ENCODE results near the gene HAUS2. TPM values are rescaled to one million over a fixed set of nuclear protein-coding genes. Genes with fewer than 3 reads are reported as not detected.
"Not testable (repeated sequence)": the region's sequence is repeated elsewhere in the genome, so short reads cannot be mapped to it uniquely, and the experiment has no call there.

The HAUS2 gene
- total RNA-seq, 1 experiment from 2014 or later, result 92.3 TPM

DNA sequence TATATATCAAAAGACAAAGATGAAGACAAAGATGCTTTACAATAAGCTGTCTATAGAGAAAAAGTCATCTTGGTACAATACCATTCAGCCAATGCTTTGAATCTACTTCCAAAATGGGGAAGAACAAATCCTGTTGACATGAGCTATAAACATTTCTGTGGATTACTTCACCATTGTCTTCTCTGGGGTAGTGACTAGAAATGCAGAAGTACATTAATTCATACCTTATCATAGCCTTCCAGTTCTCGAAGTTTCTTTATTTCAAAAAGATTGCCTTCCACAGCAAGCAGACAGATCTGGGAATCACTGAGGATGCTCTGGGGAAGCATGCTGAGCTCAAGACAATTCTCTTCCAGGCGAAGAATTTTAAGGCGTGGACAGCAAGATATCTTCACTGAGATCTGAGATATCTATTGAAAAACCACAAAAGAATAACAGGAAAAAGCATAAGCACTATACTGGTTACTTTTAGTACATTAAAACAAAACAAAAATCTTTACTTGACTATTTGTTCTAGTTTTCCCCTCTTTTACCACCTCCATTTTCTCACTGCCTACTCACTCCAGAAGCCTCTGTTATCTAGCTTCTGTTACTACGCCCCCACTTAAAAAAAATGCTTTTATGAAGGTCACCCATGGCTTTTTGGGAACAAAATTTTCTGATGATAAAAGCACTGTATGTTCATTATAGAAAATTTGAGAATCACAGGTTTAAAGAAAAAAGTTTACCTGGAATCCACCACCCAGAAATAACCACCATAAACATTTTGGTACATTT, 3.6 kb upstream of the HAUS2 start:
- no peak for DNase-seq (ENCODE audit: low read depth in 1 of 2, low spot score in 2 of 2)
- no peak overlapping the region for H3K4me3 ChIP-seq
- H3K4me1 ChIP-seq (replicated peaks), result peaks cover 12% of the 10 kb centered on the region; the same call in 1 of the 2 replicates
- H3K36me3 ChIP-seq, result peaks cover 61% of the 10 kb centered on the region
- no peaks in the 10 kb centered on the region for H3K27me3 ChIP-seq (replicated peaks)
- no peak overlapping the region for H3K27ac ChIP-seq
- no peaks in the 10 kb centered on the region for H3K9me3 ChIP-seq (replicated peaks)

GRCh38 chr15:42547918-42548248, 755 bp upstream of the HAUS2 start:
- peaks cover 54% of the 10 kb centered on the region for H3K36me3 ChIP-seq
- H3K4me3 ChIP-seq, result peak overlapping the region; percentile 87
- H3K27me3 ChIP-seq (replicated peaks), result no peaks in the 10 kb centered on the region
- H3K4me1 ChIP-seq (replicated peaks), result peaks cover 13% of the 10 kb centered on the region; the same call in 1 of the 2 replicates
- no peak for DNase-seq (ENCODE audit: low read depth in 1 of 2, low spot score in 2 of 2)
- no peaks in the 10 kb centered on the region for H3K9me3 ChIP-seq (replicated peaks)
- peak overlapping the region; percentile 79; the same call in 1 of the 2 replicates for H3K27ac ChIP-seq

- H3K36me3 ChIP-seq, result peaks cover 50% of the 10 kb centered on the region
- H3K27ac ChIP-seq, result peak overlapping the region; percentile 79
- DNase-seq (ENCODE audit: low read depth in 1 of 2, low spot score in 2 of 2), result peak in 1 of 2 experiments; percentile 86
- no peaks in the 10 kb centered on the region; the same call in 1 of the 2 replicates for H3K9me3 ChIP-seq (replicated peaks)
- H3K4me1 ChIP-seq (replicated peaks), result peaks cover 13% of the 10 kb centered on the region; the same call in 1 of the 2 replicates
- peak overlapping the region; percentile 87 for H3K4me3 ChIP-seq
- H3K27me3 ChIP-seq (replicated peaks), result no peaks in the 10 kb centered on the region
These were observed 424 bp downstream of the HAUS2 start for GRCh38 chr15:42549032-42549491.

GRCh38 chr15:42549741-42550392, 1.2 kb downstream of the HAUS2 start:
- Histone ChIP-seq H3K27ac (no peak overlapping the region), H3K4me1 (replicated peaks) (peaks cover 13% of the 10 kb centered on the region; the same call in 1 of the 2 replicates), H3K27me3 (replicated peaks) (no peaks in the 10 kb centered on the region), H3K36me3 (peaks cover 45% of the 10 kb centered on the region), H3K9me3 (replicated peaks) (no peaks in the 10 kb centered on the region; the same call in 1 of the 2 replicates), H3K4me3 (peak overlapping the region; percentile 87)
- no peak for DNase-seq (ENCODE audit: low read depth in 1 of 2, low spot score in 2 of 2)

DNA sequence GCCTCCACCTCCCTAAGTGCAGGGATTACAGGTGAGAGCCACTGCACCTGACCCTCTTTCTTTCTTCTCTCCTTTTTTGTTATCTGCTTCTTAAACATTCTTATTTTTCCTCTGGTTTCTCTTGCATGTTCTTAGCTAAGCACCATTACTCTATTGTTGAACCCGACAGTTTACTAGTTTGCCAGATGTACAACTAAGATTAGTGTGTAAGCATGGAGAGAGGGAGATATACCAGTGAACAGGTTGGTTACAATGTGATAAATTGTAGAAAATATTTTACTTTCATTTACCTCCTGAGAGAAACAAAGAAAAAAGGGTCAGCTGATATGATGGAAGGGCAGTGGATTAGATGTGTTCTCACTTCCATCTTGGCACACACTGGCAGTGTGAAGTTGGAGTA, 4.9 kb downstream of the HAUS2 start:
- no peak for DNase-seq (ENCODE audit: low read depth in 1 of 2, low spot score in 2 of 2)
- no peaks in the 10 kb centered on the region for H3K27me3 ChIP-seq (replicated peaks)
- H3K4me1 ChIP-seq (replicated peaks), result peaks cover 4% of the 10 kb centered on the region; the same call in 1 of the 2 replicates

DNA sequence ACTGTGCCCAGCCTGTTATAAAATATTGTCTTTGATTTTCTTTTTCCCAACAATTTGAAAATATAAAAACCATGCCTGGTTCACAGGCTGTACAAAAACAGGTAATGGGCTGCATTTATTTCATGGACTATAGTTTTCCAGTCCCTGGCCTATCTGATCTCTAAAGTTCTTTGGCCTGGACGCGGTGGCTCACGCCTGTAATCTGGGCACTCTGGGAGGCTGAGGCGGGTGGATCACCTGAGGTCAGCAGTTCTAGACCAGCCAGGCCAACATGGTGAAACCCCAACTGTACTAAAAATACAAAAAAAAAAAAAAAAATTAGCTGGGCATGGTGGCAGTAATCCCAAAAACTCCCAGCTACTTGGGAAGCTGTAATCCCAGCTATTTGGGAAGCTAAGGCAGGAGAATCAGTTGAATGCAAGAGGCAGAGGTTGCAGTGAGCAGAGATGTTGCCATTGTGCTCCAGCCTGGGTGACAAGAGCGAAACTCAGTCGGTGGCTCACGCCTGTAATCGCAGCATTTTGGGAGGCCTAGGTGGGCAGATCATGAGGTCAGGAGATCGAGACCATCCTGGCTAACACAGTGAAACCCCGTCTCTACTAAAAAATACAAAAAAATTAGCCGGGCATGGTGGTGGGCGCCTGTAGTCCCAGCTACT, 8.0 kb downstream of the HAUS2 start:
- not testable (repeated sequence) for H3K9me3 ChIP-seq (replicated peaks); H3K4me3 ChIP-seq; H3K4me1 ChIP-seq (replicated peaks); DNase-seq (ENCODE audit: low read depth in 1 of 2, low spot score in 2 of 2); H3K27ac ChIP-seq; H3K27me3 ChIP-seq (replicated peaks)
- peaks cover 50% of the 10 kb centered on the region for H3K36me3 ChIP-seq

More for the DNA sequence above, 4.9 kb downstream of the HAUS2 start:
- Histone ChIP-seq H3K27ac (no peak overlapping the region), H3K36me3 (peaks cover 24% of the 10 kb centered on the region), H3K9me3 (replicated peaks) (no peaks in the 10 kb centered on the region; the same call in 1 of the 2 replicates), H3K4me3 (no peak overlapping the region)

DNA sequence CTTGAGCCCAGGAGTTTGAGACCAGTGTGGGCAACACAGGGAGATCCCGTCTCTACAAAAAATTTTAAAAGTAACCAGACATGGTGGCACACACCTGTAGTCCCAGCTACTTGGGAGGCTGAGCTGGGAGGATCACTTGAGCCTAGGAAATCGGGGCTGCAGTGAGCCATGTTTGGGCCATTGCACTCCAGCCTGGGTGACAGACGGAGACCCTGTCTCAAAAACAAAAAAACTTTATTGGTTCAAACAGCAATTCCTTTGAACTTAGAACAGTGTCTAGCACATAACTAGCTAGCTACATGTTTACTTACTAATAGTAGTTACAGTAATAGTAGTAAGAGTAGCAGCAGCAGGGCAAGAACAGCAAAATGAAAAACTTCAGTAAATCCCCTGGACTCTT, 10.1 kb downstream of the HAUS2 start:
- H3K27ac ChIP-seq, result no peak overlapping the region
- H3K36me3 ChIP-seq, result peaks cover 59% of the 10 kb centered on the region
- no peak for DNase-seq (ENCODE audit: low read depth in 1 of 2, low spot score in 2 of 2)
- H3K4me3 ChIP-seq, result no peak overlapping the region
- H3K9me3 ChIP-seq (replicated peaks), result no peaks in the 10 kb centered on the region
- no peaks in the 10 kb centered on the region for H3K27me3 ChIP-seq (replicated peaks)
- no peaks in the 10 kb centered on the region for H3K4me1 ChIP-seq (replicated peaks)

GRCh38 chr15:42575188-42576039, 26.8 kb downstream of the HAUS2 start, which contains the start of gene STARD9:
Gene STARD9 (plus strand): TSS chr15:42575606. CDS start chr15:42575716, 110 bp downstream.
- DNase-seq (ENCODE audit: low read depth in 1 of 2, low spot score in 2 of 2), result peak; percentile 99
- H3K27me3 ChIP-seq (replicated peaks), result no peaks in the 10 kb centered on the region
- H3K36me3 ChIP-seq, result peaks cover 3% of the 10 kb centered on the region; the same call in 1 of the 2 replicates
- peak within 1 kb of the TSS; percentile 81 for H3K4me3 ChIP-seq
- peak within 1 kb of the TSS; percentile 51 for H3K27ac ChIP-seq
- peaks cover 17% of the 10 kb centered on the region for H3K4me1 ChIP-seq (replicated peaks)
- H3K9me3 ChIP-seq (replicated peaks), result no peaks in the 10 kb centered on the region

DNA sequence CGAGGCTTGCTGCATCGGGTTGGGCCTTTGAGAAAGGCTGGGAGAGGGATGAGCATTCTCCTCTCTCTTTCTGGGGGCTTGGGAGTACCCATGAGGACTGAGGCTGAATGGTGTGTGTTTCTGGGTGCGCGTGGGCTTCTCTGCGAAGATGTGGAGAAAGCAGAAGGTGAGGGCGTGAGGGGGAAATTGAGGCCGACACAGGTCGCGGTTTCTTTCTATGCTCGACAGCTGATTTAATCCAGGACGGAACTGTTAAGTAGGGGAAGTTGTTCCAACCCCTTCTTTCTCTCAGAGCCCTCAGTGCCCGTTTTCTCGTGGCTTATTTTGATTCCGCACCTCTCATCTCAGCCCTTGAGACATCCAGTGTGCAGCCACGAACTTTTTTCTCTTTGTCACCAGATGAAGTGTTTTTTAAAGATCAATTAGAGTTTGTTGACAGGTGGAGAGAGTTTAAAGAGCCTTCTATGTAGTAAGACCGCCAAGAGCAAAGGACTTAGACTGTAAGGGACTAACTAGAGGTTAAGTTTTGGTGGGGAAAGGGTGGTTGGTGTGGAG, 27.5 kb downstream of the HAUS2 start:
- DNase-seq (ENCODE audit: low read depth in 1 of 2, low spot score in 2 of 2), result peak in 1 of 2 experiments; percentile 16
- H3K4me3 ChIP-seq, result peak overlapping the region; percentile 81
- H3K4me1 ChIP-seq (replicated peaks), result peaks cover 20% of the 10 kb centered on the region
- no peaks in the 10 kb centered on the region for H3K9me3 ChIP-seq (replicated peaks)
- peak overlapping the region; percentile 51 for H3K27ac ChIP-seq
- H3K27me3 ChIP-seq (replicated peaks), result no peaks in the 10 kb centered on the region
- peaks cover 3% of the 10 kb centered on the region; the same call in 1 of the 2 replicates for H3K36me3 ChIP-seq

DNA sequence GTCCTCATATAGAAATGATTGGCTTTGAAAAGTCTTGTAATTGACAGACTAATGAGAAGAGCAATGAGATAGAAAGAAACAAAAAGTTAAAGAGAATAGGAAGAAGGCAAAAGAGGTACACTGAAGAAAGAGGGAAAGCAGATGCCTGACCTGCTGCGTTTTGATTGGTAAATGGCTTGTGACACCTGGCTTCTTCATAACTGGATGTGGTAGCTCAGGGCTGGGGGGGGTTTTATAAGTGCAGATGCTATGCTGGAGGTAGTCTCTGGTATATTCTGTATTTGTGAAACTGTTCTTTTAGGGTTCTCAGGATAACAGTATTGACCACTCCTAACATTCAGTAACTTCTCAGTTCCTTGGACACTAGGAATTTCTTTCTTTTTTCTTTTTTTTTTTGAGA, 28.1 kb downstream of the HAUS2 start:
- H3K27ac ChIP-seq, result no peak overlapping the region
- H3K9me3 ChIP-seq (replicated peaks), result no peaks in the 10 kb centered on the region
- H3K4me3 ChIP-seq, result peak overlapping the region; percentile 81; the same call in 1 of the 2 replicates
- peaks cover 3% of the 10 kb centered on the region; the same call in 1 of the 2 replicates for H3K36me3 ChIP-seq
- H3K4me1 ChIP-seq (replicated peaks), result peaks cover 26% of the 10 kb centered on the region
- H3K27me3 ChIP-seq (replicated peaks), result no peaks in the 10 kb centered on the region
- DNase-seq (ENCODE audit: low read depth in 1 of 2, low spot score in 2 of 2), result no peak

DNA sequence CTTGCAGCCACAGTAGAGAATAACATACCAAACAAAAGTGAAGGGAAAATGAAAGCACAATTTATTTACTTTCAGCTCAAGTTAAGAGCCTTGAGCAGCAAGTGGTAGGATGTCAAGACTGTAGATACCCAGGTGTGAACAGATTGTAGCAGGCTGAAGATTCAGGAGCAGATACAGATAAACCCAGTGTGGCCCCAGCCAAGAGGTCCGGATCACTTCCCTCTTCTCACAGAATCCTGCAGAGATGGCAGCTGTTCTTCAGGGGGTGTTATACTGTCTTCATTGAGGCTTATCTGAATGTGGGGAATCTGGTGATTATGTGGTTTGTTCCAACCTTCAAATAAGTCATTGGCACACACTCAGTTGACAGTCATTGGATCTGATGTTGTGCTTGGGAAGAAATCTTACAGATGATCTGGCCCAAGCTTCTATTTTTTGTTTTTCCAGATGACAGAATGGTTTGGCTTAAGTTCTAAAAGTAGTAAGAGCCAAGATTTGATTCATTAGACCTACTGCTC, 28.9 kb downstream of the HAUS2 start:
- no peak for DNase-seq (ENCODE audit: low read depth in 1 of 2, low spot score in 2 of 2)
- Histone ChIP-seq H3K9me3 (replicated peaks) (no peaks in the 10 kb centered on the region), H3K4me3 (no peak overlapping the region), H3K36me3 (peaks cover 3% of the 10 kb centered on the region; the same call in 1 of the 2 replicates), H3K27ac (no peak overlapping the region), H3K4me1 (replicated peaks) (peaks cover 29% of the 10 kb centered on the region), H3K27me3 (replicated peaks) (no peaks in the 10 kb centered on the region)

- peaks cover 3% of the 10 kb centered on the region; the same call in 1 of the 2 replicates for H3K36me3 ChIP-seq
- H3K9me3 ChIP-seq (replicated peaks), result no peaks in the 10 kb centered on the region
- H3K4me1 ChIP-seq (replicated peaks), result peaks cover 34% of the 10 kb centered on the region
These were observed 30.4 kb downstream of the HAUS2 start for GRCh38 chr15:42578984-42579537.

More at GRCh38 chr15:42578984-42579537, 30.4 kb downstream of the HAUS2 start:
- Histone ChIP-seq H3K27ac (no peak overlapping the region), H3K27me3 (replicated peaks) (no peaks in the 10 kb centered on the region), H3K4me3 (no peak overlapping the region)
- DNase-seq (ENCODE audit: low read depth in 1 of 2, low spot score in 2 of 2), result no peak
